Measurements from ENCODE around the gene KRTAP3-1. TPM values are rescaled to one million over a fixed set of nuclear protein-coding genes. Genes with fewer than 3 reads are reported as not detected.
A peak's percentile ranks its signal among the peaks of the same experiment; 100 is the strongest.

KRTAP3-1 gene
- total and polyA plus RNA-seq, 12 donors: not detected

DNA sequence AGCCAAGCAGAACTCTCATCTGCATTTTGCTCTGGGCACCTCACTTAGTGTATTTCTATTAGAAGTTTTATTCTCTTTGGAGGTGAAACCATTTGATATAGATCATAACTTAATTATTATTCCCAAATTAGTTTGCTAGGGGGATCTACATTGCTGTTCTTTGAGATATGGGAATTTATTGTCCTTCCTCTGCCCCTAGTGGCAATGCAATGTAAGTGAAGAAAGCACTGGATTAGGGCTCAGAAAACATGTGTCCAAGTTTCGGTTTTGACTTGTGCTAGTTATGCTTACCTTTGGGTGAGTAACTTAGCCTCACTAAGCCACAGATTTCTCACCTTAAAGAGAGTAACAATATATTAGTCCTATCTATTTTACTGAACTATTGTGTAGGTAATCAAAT, 45.1 kb downstream of the KRTAP3-1 start:
- Histone ChIP-seq H3K4me3 (no peak overlapping the region), H3K27me3 (no peaks in the 10 kb centered on the region), H3K4me1 (replicated peaks in 1 of 2) (no peaks in the 10 kb centered on the region), H3K27ac (no peak overlapping the region), H3K36me3 (replicated peaks in 1 of 2) (no peaks in the 10 kb centered on the region), H3K9me3 (replicated peaks in 1 of 3) (no peaks in the 10 kb centered on the region)
- 32 to 57% (median 40%) methylated on average over 1 of the region's 1 CpG for WGBS, 4 donors
- peak in 1 of 7 donors; percentile 10 for DNase-seq
- TF ChIP-seq, protein P1, sequence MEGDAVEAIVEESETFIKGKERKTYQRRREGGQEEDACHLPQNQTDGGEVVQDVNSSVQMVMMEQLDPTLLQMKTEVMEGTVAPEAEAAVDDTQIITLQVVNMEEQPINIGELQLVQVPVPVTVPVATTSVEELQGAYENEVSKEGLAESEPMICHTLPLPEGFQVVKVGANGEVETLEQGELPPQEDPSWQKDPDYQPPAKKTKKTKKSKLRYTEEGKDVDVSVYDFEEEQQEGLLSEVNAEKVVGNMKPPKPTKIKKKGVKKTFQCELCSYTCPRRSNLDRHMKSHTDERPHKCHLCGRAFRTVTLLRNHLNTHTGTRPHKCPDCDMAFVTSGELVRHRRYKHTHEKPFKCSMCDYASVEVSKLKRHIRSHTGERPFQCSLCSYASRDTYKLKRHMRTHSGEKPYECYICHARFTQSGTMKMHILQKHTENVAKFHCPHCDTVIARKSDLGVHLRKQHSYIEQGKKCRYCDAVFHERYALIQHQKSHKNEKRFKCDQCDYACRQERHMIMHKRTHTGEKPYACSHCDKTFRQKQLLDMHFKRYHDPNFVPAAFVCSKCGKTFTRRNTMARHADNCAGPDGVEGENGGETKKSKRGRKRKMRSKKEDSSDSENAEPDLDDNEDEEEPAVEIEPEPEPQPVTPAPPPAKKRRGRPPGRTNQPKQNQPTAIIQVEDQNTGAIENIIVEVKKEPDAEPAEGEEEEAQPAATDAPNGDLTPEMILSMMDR (IDR thresholded peaks at IDR 0.05): peak; percentile 38 to 66 (median 50)
- TF ChIP-seq POLR2A (IDR thresholded peaks at IDR 0.05): no peak
- intact Hi-C loops (cut with DNase I): no loop called here

DNA sequence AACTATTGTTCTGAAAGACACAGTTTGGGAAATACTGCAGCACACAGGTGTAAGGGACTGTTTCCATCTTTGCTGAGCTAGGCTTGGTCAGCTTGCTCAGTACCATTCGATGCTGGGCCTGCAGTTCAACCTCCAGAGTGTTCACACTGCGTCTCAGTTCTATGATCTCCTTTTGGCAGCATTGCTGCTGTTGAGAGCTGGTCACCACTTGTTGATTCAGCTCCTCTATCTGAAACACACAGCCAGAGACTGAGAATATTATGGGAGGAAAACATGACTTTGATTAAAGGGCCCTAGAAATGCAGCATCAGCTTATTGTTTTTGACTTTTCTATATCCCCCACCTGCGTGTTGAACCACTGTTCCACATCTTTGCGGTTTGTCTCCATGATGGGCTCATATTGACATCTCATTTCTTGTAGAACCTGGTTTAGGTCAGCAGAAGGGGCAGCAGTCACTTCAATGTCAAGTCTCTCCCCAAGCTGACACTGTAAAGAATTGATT, 46.8 kb downstream of the KRTAP3-1 start:
- H3K36me3 ChIP-seq (replicated peaks in 1 of 2): no peaks in the 10 kb centered on the region
- 90 to 97% (median 91%) methylated on average over 4 of the region's 4 CpGs for WGBS, 4 donors
- intact Hi-C loops (cut with DNase I): no loop called here
- no peaks in the 10 kb centered on the region for H3K4me1 ChIP-seq (replicated peaks in 1 of 2)
- no peaks in the 10 kb centered on the region for H3K9me3 ChIP-seq (replicated peaks in 1 of 3)
- DNase-seq: no peak
- no peaks in the 10 kb centered on the region for H3K27me3 ChIP-seq
- no peak overlapping the region for H3K4me3 ChIP-seq
- no peak overlapping the region for H3K27ac ChIP-seq
- TF ChIP-seq POLR2A (IDR thresholded peaks at IDR 0.05): no peak
- TF ChIP-seq, protein P1 (IDR thresholded peaks at IDR 0.05): no peak

DNA sequence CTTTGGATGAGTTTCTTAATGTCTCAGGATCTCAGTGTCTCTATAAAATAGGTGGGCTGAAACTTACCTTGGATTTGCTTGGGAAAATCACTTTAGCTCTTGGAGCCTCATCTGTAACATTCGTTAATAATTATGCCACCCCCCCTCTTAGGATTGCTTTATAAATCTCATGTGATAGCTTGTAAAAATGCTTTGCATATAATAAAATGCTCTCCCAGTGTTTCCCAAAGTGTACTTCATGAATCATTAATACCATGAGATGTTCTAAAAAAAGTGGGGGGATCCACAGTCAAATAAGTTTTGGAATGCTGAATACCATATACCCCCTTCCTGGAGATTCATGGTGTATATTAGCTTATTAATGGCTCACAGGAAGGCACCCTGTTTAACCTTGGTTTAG, 47.3 kb downstream of the KRTAP3-1 start:
- H3K36me3 ChIP-seq (replicated peaks in 1 of 2): no peaks in the 10 kb centered on the region
- no peak overlapping the region for H3K27ac ChIP-seq
- H3K27me3 ChIP-seq: no peaks in the 10 kb centered on the region
- no peak for TF ChIP-seq POLR2A (IDR thresholded peaks at IDR 0.05)
- TF ChIP-seq, protein P1 (IDR thresholded peaks at IDR 0.05): no peak
- H3K4me3 ChIP-seq: no peak overlapping the region
- WGBS, 4 donors: 72 to 93% (median 82%) methylated on average over 1 of the region's 1 CpG
- DNase-seq: no peak
- intact Hi-C loops (cut with DNase I): no loop called here
- H3K9me3 ChIP-seq (replicated peaks in 1 of 3): no peaks in the 10 kb centered on the region
- H3K4me1 ChIP-seq (replicated peaks in 1 of 2): no peaks in the 10 kb centered on the region

DNA sequence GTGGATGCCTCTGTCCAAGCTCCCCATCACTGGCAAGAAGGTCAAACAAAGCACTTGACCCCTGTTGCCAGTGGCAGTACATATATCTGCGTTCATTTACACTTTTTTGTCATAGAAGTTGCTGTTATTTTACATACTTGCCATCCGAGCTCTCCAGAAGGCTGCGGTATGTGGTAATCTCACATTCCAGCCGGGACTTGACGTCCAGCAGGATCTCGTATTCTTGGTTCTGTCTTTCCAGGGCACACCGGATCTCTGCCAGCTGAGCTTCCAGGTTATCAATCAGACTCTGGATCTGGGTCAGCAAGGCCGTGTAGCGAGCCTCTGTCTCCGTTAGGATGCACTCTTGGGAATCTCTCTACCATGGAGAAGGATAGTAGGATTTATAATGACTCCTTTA, 48.8 kb downstream of the KRTAP3-1 start:
- 72 to 76% (median 74%) methylated on average over 10 of the region's 10 CpGs for WGBS, 4 donors
- no peak overlapping the region for H3K4me3 ChIP-seq

More for the DNA sequence above, 48.8 kb downstream of the KRTAP3-1 start:
- DNase-seq: peak in 3 of 7 donors; percentile 15 to 54 (median 22)
- intact Hi-C loops (cut with DNase I): no loop called here
- no peaks in the 10 kb centered on the region for H3K27me3 ChIP-seq
- H3K27ac ChIP-seq: no peak overlapping the region
- H3K9me3 ChIP-seq (replicated peaks in 1 of 3): no peaks in the 10 kb centered on the region
- H3K36me3 ChIP-seq (replicated peaks in 1 of 2): no peaks in the 10 kb centered on the region
- TF ChIP-seq, protein P1 (IDR thresholded peaks at IDR 0.05): no peak
- TF ChIP-seq POLR2A (IDR thresholded peaks at IDR 0.05): no peak
- no peaks in the 10 kb centered on the region for H3K4me1 ChIP-seq (replicated peaks in 1 of 2)

Small RNAs within 50 kb of the gene (small RNA-seq; reads per million reads assigned to genes)
- 0 reads per million in 2 donors for gene KRTAP3-4P

Other genes with a start within 250 kb of the KRTAP3-1 start
Only the 30 nearest of the 37 such genes appear.
- not detected for gene KRT28, start 209.2 kb downstream of the KRTAP3-1 start, total RNA-seq
- not detected for gene KRT28, start 209.2 kb downstream of the KRTAP3-1 start, polyA plus RNA-seq
- 10 to 100 TPM in 6 of 9 donors, 1 to 10 TPM in 2, under 1 TPM in 1; 0.35 to 58.4 (median 27.4) TPM for gene KRT10, start 186.5 kb downstream of the KRTAP3-1 start, total RNA-seq
- gene KRT10, start 186.5 kb downstream of the KRTAP3-1 start, polyA plus RNA-seq: 10 to 100 TPM; 31.1 to 36.3 (median 36.0) TPM
- not detected for gene KRT12, start 141.9 kb downstream of the KRTAP3-1 start, total RNA-seq
- not detected for gene KRT12, start 141.9 kb downstream of the KRTAP3-1 start, polyA plus RNA-seq
- gene KRT20, start 123.9 kb downstream of the KRTAP3-1 start, total RNA-seq: under 1 TPM in 2 of 9 donors, not detected in 7; 0.23 to 0.50 TPM
- gene KRT20, start 123.9 kb downstream of the KRTAP3-1 start, polyA plus RNA-seq: under 1 TPM in 2 of 3 donors, not detected in 1; 0.27 to 0.64 TPM
- not detected for gene KRT23, start 71.5 kb downstream of the KRTAP3-1 start, total RNA-seq
- gene KRT23, start 71.5 kb downstream of the KRTAP3-1 start, polyA plus RNA-seq: under 1 TPM in 1 of 3 donors, not detected in 2; 0.03 TPM
- gene KRT39, start 42.2 kb downstream of the KRTAP3-1 start, total RNA-seq: not detected
- gene KRT39, start 42.2 kb downstream of the KRTAP3-1 start, polyA plus RNA-seq: under 1 TPM in 1 of 3 donors, not detected in 2; 0.17 TPM
- not detected for gene KRT40, start 24.8 kb downstream of the KRTAP3-1 start, total RNA-seq
- not detected for gene KRT40, start 24.8 kb downstream of the KRTAP3-1 start, polyA plus RNA-seq
- gene KRTAP3-3, start 15.0 kb downstream of the KRTAP3-1 start, total RNA-seq: not detected
- gene KRTAP3-3, start 15.0 kb downstream of the KRTAP3-1 start, polyA plus RNA-seq: not detected
- gene KRTAP3-2, start 9.2 kb downstream of the KRTAP3-1 start, total RNA-seq: not detected
- gene KRTAP3-2, start 9.2 kb downstream of the KRTAP3-1 start, polyA plus RNA-seq: not detected
- gene KRTAP1-5, start 18.1 kb upstream of the KRTAP3-1 start, total RNA-seq: not detected
- gene KRTAP1-5, start 18.1 kb upstream of the KRTAP3-1 start, polyA plus RNA-seq: not detected
- gene KRTAP1-4, start 21.1 kb upstream of the KRTAP3-1 start, total RNA-seq: not detected
- gene KRTAP1-4, start 21.1 kb upstream of the KRTAP3-1 start, polyA plus RNA-seq: not detected
- not detected for gene KRTAP1-3, start 25.7 kb upstream of the KRTAP3-1 start, total RNA-seq
- gene KRTAP1-3, start 25.7 kb upstream of the KRTAP3-1 start, polyA plus RNA-seq: not detected
- not detected for gene KRTAP1-1, start 32.3 kb upstream of the KRTAP3-1 start, total RNA-seq
- gene KRTAP1-1, start 32.3 kb upstream of the KRTAP3-1 start, polyA plus RNA-seq: not detected
- not detected for gene KRTAP2-1, start 38.2 kb upstream of the KRTAP3-1 start, total RNA-seq
- gene KRTAP2-1, start 38.2 kb upstream of the KRTAP3-1 start, polyA plus RNA-seq: not detected
- not detected for gene KRTAP2-2, start 46.1 kb upstream of the KRTAP3-1 start, total RNA-seq
- not detected for gene KRTAP2-2, start 46.1 kb upstream of the KRTAP3-1 start, polyA plus RNA-seq
- gene KRTAP2-3, start 51.0 kb upstream of the KRTAP3-1 start, total RNA-seq: not detected
- gene KRTAP2-3, start 51.0 kb upstream of the KRTAP3-1 start, polyA plus RNA-seq: not detected
- not detected for gene KRTAP2-4, start 56.8 kb upstream of the KRTAP3-1 start, total RNA-seq
- not detected for gene KRTAP2-4, start 56.8 kb upstream of the KRTAP3-1 start, polyA plus RNA-seq
- not detected for gene KRTAP4-7, start 75.0 kb upstream of the KRTAP3-1 start, total RNA-seq
- not detected for gene KRTAP4-7, start 75.0 kb upstream of the KRTAP3-1 start, polyA plus RNA-seq
- not detected for gene KRTAP4-8, start 89.0 kb upstream of the KRTAP3-1 start, total RNA-seq
- gene KRTAP4-8, start 89.0 kb upstream of the KRTAP3-1 start, polyA plus RNA-seq: not detected
- not detected for gene KRTAP4-16, start 93.1 kb upstream of the KRTAP3-1 start, total RNA-seq
- gene KRTAP4-16, start 93.1 kb upstream of the KRTAP3-1 start, polyA plus RNA-seq: not detected
- not detected for gene KRTAP4-9, start 96.3 kb upstream of the KRTAP3-1 start, total RNA-seq
- gene KRTAP4-9, start 96.3 kb upstream of the KRTAP3-1 start, polyA plus RNA-seq: not detected
- not detected for gene KRTAP4-11, start 109.2 kb upstream of the KRTAP3-1 start, total RNA-seq
- gene KRTAP4-11, start 109.2 kb upstream of the KRTAP3-1 start, polyA plus RNA-seq: not detected
- not detected for gene KRTAP4-12, start 115.1 kb upstream of the KRTAP3-1 start, total RNA-seq
- not detected for gene KRTAP4-12, start 115.1 kb upstream of the KRTAP3-1 start, polyA plus RNA-seq
- gene KRTAP4-6, start 131.4 kb upstream of the KRTAP3-1 start, total RNA-seq: not detected
- gene KRTAP4-6, start 131.4 kb upstream of the KRTAP3-1 start, polyA plus RNA-seq: not detected
- not detected for gene KRTAP4-5, start 140.7 kb upstream of the KRTAP3-1 start, total RNA-seq
- gene KRTAP4-5, start 140.7 kb upstream of the KRTAP3-1 start, polyA plus RNA-seq: not detected
- not detected for gene KRTAP4-4, start 151.6 kb upstream of the KRTAP3-1 start, total RNA-seq
- gene KRTAP4-4, start 151.6 kb upstream of the KRTAP3-1 start, polyA plus RNA-seq: not detected
- gene KRTAP4-3, start 159.1 kb upstream of the KRTAP3-1 start, total RNA-seq: not detected
- gene KRTAP4-3, start 159.1 kb upstream of the KRTAP3-1 start, polyA plus RNA-seq: not detected
- not detected for gene KRTAP4-2, start 169.1 kb upstream of the KRTAP3-1 start, total RNA-seq
- not detected for gene KRTAP4-2, start 169.1 kb upstream of the KRTAP3-1 start, polyA plus RNA-seq
- not detected for gene KRTAP4-1, start 175.8 kb upstream of the KRTAP3-1 start, total RNA-seq
- gene KRTAP4-1, start 175.8 kb upstream of the KRTAP3-1 start, polyA plus RNA-seq: not detected
- gene KRTAP9-1, start 180.8 kb upstream of the KRTAP3-1 start, total RNA-seq: not detected
- not detected for gene KRTAP9-1, start 180.8 kb upstream of the KRTAP3-1 start, polyA plus RNA-seq